HEK293T (cell line): ENCODE data around the gene CYB5R4.
A peak's percentile ranks its signal among the peaks of the same experiment; 100 is the strongest.

ENCODE experiments used
- CTCF ChIA-PET: fragments of 350-600 bp; formaldehyde crosslinking; extraction: SDS; loops from one replicate; lab custom pipeline; 2021; ENCODE audit warnings: antibody characterized with exemption, inconsistent platforms; lab: Yijun Ruan, JAX
- POLR2A ChIA-PET: fragments of 350-600 bp; formaldehyde crosslinking; extraction: SDS; loops from one replicate; lab custom pipeline; 2020; ENCODE audit warnings: antibody characterized with exemption, inconsistent platforms; lab: Yijun Ruan, JAX
- DNase-seq: peaks from one replicate; pipeline ENCODE4 v3.0.0; 2012; ENCODE audit warnings: mixed read lengths; ENCODE audit errors: extremely low spot score
- ARNT ChIP-seq: fragments of 450-650 bp; IDR thresholded peaks from 2 replicates; pipeline ENCODE4 v1.6.1; 2017; ENCODE audit warnings: mild to moderate bottlenecking
- BHLHE40 ChIP-seq: fragments of 450-650 bp; IDR thresholded peaks from 2 replicates; pipeline ENCODE4 v1.6.1; 2016; ENCODE audit warnings: mild to moderate bottlenecking, moderate library complexity, borderline replicate concordance
- CTBP1 ChIP-seq: fragments of 450-650 bp; IDR thresholded peaks from 2 replicates; pipeline ENCODE4 v1.6.1; 2016; ENCODE audit warnings: borderline replicate concordance
- ELF4 ChIP-seq: fragments of 450-650 bp; IDR thresholded peaks from 2 replicates; pipeline ENCODE4 v1.6.1; 2017; ENCODE audit warnings: antibody characterized with exemption
- FOXA1 ChIP-seq: fragments of 450-650 bp; IDR thresholded peaks from 2 replicates; pipeline ENCODE4 v1.6.1; 2016; ENCODE audit warnings: mild to moderate bottlenecking
- FOXK2 ChIP-seq: fragments of 450-650 bp; IDR thresholded peaks from 2 replicates; pipeline ENCODE4 v1.6.1; 2016; ENCODE audit warnings: mild to moderate bottlenecking
- FOXM1 ChIP-seq: fragments of 450-650 bp; IDR thresholded peaks from 2 replicates; pipeline ENCODE4 v1.6.1; 2017; ENCODE audit warnings: mild to moderate bottlenecking, borderline replicate concordance
- HDGF ChIP-seq: fragments of 450-650 bp; IDR thresholded peaks from 2 replicates; pipeline ENCODE4 v1.6.1; 2017; ENCODE audit warnings: antibody characterized with exemption, borderline replicate concordance
- L3MBTL2 ChIP-seq: fragments of 450-650 bp; conservative IDR thresholded peaks from 2 replicates; pipeline ENCODE4 v1.6.1; 2016; ENCODE audit warnings: mild to moderate bottlenecking
- LEF1 ChIP-seq: fragments of 450-650 bp; IDR thresholded peaks from 2 replicates; pipeline ENCODE4 v1.6.1; 2017; ENCODE audit warnings: mild to moderate bottlenecking, borderline replicate concordance
- NFRKB ChIP-seq: fragments of 450-650 bp; IDR thresholded peaks from 2 replicates; pipeline ENCODE4 v1.6.1; 2016; ENCODE audit warnings: mild to moderate bottlenecking, moderate library complexity
- SP1 ChIP-seq: fragments of 450-650 bp; IDR thresholded peaks from 2 replicates; pipeline ENCODE4 v1.6.1; 2017
- SUZ12 ChIP-seq: fragments of 450-650 bp; IDR thresholded peaks from 2 replicates; pipeline ENCODE4 v1.6.1; 2016; ENCODE audit warnings: mild to moderate bottlenecking
- TARDBP ChIP-seq: fragments of 450-650 bp; IDR thresholded peaks from 2 replicates; pipeline ENCODE4 v1.6.1; 2016
- ZNF384 ChIP-seq: fragments of 450-650 bp; IDR thresholded peaks from 2 replicates; pipeline ENCODE4 v1.6.1; 2016
- TF ChIP-seq, protein P1 (sequence below): fragments of 450-650 bp; IDR thresholded peaks from 2 replicates; pipeline ENCODE4 v1.6.1; 2016

The CYB5R4 gene

DNA sequence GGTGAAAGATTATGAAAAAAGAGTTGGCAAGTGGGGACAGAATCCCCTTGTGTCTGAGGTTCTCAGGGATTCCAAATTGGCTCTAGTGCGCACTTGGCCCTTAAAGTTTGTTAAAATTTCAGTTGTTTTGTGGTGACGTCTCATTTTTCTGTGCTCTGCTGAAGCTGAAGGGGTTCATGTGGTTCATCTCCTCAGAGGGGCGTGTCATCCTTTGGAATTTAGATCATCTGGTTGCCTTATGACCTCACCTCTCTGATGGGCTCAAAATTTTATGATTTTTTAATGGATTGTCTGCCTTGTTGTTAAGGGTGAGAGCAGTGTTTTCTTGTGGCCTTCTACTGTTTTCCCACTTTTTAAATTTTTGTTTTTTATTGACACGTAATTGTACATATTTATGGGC, 20.3 kb downstream of the CYB5R4 start:
- TF ChIP-seq NFRKB (no peak), ZNF384 (no peak), FOXA1 (no peak), LEF1 (no peak), FOXK2 (no peak), ARNT (no peak), L3MBTL2 (no peak), CTBP1 (no peak), BHLHE40 (no peak), TARDBP (no peak), ELF4 (no peak), SUZ12 (no peak), SP1 (no peak), HDGF (no peak), FOXM1 (no peak)
- TF ChIP-seq, protein P1, sequence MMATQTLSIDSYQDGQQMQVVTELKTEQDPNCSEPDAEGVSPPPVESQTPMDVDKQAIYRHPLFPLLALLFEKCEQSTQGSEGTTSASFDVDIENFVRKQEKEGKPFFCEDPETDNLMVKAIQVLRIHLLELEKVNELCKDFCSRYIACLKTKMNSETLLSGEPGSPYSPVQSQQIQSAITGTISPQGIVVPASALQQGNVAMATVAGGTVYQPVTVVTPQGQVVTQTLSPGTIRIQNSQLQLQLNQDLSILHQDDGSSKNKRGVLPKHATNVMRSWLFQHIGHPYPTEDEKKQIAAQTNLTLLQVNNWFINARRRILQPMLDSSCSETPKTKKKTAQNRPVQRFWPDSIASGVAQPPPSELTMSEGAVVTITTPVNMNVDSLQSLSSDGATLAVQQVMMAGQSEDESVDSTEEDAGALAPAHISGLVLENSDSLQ: no peak
- CTCF ChIA-PET: interaction anchor here (0.7 kb wide), 1 partner anchor 171 kb away, joined by 3 read pairs; no protein-coding TSS in a partner anchor
- no peak for DNase-seq
- POLR2A ChIA-PET: interaction anchor here (1.4 kb wide), 1 partner anchor 20 kb away, joined by 4 read pairs; the partner anchor contains the start of gene CYB5R4

DNA sequence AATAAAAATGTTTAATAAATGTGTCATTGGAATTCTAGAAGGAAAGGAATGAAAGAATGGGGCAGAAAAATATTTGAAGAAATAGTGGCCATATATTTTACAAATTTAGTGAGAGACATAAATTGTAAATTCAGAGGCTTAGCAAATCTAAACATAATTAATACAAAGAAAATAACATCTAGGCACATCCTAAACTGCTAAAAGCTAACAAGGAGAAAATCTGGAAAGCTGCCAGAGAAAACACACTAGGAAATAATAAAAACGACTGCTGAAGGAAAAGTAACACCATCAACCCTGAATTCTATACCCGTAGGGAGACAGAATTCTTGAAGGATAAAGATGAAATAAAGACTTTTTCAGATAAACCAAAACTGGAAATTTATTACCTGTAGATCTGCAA, 23.8 kb downstream of the CYB5R4 start:
- POLR2A ChIA-PET: no interaction called here
- DNase-seq: no peak
- CTCF ChIA-PET: no interaction called here
- TF ChIP-seq NFRKB (no peak), SP1 (no peak), LEF1 (no peak), SUZ12 (no peak), FOXM1 (no peak), CTBP1 (no peak), ELF4 (no peak), FOXK2 (no peak), BHLHE40 (no peak), ARNT (no peak), L3MBTL2 (no peak), FOXA1 (no peak), TARDBP (no peak), ZNF384 (no peak), HDGF (no peak)
- TF ChIP-seq, protein P1: no peak

DNA sequence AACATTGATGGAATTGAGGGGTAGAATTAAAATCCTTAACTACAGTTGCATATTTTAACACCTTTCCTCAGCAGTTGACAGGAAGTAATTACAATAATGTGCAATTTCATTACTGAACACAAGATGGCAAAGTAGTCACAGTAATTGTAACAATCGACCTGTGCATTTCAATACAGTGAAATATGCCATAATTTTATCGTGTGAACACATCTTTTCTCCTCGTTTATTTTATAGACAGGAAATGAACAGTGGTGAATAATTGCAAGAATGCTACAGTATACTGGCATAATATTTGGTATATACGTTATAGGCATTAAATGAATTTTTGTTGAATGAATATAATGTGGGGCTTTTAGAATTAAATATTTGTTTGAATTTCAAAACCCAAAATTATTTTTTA, 25.0 kb downstream of the CYB5R4 start:
- TF ChIP-seq L3MBTL2: no peak
- TF ChIP-seq SUZ12: no peak
- TF ChIP-seq FOXM1: no peak
- TF ChIP-seq, protein P1: 0 out of 2 replicates have a peak, but pooled peaks have one; percentile 11
- DNase-seq: peak; percentile 29
- ChIA-PET POLR2A (no interaction called here), CTCF (no interaction called here)

DNA sequence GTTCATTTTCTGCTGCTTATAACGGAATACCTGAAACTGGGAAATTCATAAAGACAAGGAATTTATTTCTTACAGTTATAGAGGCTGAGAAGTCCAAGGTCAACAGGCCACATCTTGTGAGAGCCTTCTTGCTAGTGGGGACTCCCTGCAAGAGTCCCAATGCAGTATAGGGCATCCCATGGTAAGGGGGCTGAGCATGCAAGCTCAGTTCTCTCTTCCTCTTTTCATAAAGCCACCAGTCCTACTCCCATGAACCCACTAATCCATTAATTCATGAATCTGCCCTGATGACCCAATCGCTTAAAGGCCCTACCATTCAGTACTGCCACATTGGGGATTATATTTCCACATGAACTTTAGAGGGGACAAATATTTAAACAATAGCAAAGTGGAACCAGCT, 26.5 kb downstream of the CYB5R4 start:
- ChIA-PET CTCF (no interaction called here), POLR2A (no interaction called here)
- TF ChIP-seq SP1: no peak
- TF ChIP-seq, protein P1: no peak
- TF ChIP-seq NFRKB: no peak
- DNase-seq: no peak

DNA sequence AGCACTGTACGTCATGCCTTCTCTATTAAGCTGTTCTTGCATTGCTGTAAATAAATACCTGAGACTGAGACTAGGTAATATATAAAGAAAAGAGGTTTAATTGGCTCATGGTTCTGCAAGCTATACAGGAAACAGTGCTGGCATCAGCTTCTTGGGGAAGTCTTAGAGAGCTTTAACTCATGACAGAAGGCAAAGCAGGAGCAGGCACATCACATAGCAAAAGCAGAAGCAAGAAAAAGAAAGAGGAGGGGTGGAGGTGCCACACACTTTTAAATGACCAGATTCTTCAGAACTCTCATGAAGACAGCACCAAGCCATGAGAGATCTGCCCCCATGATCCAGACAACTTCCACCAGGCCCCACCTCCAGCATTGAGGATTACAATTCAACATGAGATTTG, 30.1 kb downstream of the CYB5R4 start:
- POLR2A ChIA-PET: no interaction called here
- CTCF ChIA-PET: interaction anchor here (0.7 kb wide), 1 partner anchor 309 kb away, joined by 4 read pairs; no protein-coding TSS in a partner anchor
- no peak for TF ChIP-seq LEF1
- DNase-seq: no peak

DNA sequence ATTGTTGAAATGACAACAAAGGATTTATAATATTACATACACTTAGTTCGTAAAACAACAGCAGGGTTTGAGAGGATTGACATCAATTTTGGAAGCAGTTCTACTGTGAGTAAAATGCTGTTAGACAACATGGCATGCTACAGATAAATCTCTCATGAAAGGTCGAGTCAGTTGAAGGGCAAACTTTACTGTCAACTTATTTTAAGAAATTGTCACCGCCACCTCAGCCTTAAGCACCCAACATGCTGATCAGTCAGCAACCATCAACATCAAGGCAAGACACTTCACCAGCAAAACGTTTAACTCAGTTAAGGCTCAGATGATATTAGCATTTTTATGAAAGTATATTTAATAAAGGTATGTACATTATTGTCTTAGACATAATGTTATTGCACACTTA, 31.0 kb downstream of the CYB5R4 start:
- ChIA-PET POLR2A (no interaction called here), CTCF (interaction anchor here (0.7 kb wide), 1 partner anchor 308 kb away, joined by 4 read pairs; no protein-coding TSS in a partner anchor)
- TF ChIP-seq FOXA1 (no peak), CTBP1 (no peak), BHLHE40 (no peak), ZNF384 (no peak), ELF4 (no peak)
- TF ChIP-seq, protein P1: no peak
- no peak for DNase-seq
